NCI-H2196 treated with DMSO at 0.1 percent for 48 hours (cell line): ENCODE data around the gene GPATCH8.
"Not testable (repeated sequence)": the region's sequence is repeated elsewhere in the genome, so short reads cannot be mapped to it uniquely, and the experiment has no call there.

Source experiments
- DNase-seq: peaks from one replicate; lab custom pipeline; 2025; ENCODE audit not compliant: unreplicated experiment; lab: John Stamatoyannopoulos, UW

GPATCH8 gene

DNA sequence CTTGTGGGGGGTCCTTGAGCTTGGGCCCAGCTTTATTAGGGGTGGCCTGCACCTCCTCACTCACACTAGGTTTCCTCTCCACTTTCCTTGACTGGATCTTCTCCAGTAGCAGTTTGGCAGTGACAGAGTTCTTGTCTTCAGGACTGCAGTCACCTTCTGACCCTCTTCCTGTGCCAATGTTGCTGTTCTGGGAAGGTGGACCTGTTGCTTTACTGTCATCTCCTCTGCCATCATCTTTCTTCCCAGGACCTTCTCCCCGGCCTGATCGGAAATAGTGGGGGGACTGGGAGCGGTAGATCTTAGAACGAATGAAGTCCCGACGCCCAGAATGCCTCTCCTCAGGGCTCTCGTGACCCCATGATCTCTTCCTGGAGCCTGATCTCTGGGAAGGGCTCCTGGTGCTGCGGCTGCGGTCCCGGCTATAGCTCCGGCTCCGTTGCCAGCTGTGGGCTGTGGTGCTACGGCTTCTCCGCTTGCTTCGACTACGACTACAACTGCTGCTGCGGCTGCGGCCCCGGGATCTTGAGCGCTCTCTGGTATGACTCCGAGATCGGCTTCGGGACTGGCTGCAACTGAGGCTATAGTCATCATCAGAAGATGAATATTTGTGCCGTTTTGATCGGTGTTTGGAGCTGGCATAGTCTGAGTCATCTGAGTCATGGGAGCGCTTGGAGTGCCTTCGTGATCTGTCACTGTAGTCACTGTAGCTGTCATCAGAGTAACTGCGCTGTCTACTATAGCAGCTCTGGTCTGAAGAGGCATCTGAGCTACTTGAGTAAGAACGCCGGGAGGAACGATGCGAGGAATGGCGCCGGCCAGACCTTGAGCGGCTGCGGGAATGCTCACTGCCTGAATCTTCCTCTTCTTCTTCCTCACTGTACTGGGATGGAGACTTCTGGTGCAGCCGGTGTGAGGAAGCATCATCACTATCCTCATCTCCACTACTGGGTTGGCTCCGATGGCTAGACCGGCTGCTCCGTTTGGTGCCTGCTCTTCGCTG lies 104.2 kb downstream of the GPATCH8 start:
- DNase-seq, result no peak

DNA sequence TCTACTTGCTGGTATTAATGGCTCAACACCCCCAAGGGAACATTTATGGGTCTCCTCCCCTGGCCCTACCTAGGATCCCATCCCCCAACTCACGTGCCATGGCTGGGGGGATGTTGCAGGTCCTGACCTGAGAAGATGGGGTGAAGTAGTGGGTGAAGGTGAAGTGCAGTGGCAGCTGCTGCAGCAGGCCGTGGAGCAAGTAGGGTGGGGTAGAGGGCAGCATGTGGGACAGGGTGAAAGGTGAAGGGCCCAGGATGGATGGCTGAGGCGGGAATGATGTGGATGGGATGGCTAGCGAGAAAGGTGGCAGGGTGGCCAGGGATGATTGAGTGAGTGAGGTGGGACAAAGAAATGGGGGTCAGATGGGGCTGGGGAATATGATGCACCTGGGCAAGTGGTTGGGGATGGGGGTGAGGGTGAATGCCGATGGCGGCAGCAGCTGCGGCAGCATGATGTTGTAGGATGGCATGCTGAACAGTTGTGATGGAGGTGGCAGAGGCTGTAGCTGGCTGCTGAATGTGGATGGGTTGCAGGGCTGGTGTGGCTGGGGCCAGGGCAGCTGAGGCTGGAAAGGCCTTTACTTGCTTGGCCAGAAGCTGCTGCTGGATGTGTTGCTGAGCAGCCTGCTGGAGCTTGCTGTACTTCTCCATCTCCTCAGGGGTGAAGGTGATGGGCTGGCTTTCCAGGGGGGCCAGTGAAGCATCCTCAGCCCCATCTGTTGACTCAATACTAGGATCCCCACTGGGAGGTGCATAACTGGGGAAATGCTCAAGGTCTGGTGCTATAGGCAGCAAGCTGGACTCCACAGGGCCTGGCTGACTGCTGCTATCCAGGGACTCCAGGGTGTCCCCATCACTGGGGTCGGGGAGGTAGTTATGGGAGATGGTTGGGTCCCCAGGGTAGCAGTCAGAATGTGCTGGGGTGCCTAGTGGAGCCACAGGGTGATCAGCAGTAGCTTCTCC lies 105.4 kb downstream of the GPATCH8 start:
- no peak for DNase-seq

DNA sequence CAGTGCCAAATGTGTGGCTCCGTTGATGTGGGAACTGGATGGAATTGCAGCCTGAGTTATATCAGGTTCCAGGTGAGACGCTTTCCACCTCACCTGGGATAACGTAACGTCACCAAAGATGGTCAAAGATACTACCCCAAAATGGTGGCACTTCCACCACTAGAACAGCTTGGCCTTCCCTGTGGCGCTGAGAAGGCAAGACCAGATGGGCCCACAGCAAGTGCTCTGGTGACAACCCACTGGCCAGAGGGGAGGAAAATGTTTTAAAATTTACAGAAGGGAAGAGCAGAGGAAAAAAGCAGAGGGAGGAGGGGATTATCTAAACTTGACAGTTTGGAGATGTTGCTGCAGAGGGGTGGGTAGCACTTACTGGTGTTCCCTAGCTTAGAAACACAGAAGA lies 106.3 kb downstream of the GPATCH8 start:
- DNase-seq, result no peak

DNA sequence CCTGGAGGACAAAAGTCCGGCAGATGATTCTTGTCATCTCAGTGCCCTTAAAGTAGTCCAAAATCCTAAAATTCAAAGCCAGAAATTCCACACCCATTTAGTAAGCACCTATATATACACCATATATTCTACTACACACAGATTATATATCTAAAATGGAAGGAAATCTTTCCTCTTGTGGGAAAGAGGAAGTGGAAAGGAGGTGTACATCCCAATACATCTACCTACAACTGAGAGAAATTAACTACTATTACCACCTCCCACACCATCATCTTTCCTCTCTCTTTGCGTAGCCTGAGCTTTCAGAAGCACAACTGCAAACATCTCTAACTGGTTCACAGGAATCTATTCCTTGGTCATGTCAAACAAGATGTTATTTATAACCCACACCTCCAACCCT lies 108.4 kb downstream of the GPATCH8 start:
- DNase-seq, result no peak

DNA sequence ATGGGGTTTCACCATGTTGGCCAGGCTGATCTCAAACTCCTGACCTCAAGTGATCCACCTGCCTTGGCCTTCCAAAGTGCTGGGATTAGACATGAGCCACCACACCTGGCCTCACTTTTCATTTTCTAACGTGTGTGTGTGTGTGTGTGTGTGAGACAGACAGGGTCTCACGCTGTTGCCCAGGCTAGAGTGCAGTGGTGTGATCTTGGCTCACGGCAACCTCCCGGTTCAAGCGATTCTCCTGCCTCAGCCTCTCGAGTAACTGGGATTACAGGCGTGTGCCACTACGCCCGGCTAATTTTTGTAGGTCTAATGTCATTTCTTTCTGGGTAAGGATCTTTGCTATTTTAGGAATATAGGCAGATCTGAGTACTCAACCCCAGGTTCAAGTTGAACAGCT lies 109.1 kb downstream of the GPATCH8 start:
- not testable (repeated sequence) for DNase-seq

DNA sequence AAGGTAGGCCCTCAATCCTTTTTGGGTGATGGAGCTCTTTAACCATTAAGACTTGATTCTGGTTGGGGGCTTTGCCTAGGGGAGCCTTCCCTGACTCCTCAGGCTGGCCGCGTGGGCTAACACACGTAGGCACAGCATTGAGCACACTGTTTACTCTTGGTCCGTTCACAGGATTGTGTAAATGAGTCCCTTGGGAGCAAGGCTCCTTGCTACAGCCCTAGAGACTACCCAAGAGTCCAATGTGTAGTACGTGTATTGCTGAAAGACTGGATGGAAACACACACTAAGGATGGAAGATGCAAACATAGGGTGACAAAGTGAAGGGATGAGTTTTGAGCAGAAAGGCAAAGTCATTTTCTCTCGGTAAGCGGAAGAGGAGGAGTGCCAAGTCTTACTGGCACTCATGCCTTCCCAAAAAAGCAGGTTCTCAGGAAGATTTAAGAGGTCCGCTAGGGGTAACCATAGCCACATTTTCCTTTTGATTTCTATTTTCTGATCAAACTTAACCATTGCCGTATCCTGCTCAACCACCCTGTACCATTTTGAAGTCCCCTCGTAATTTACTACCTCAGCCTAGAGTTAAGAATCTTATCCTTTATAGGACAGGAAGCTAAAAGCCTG lies 112.8 kb downstream of the GPATCH8 start:
- DNase-seq, result no peak

DNA sequence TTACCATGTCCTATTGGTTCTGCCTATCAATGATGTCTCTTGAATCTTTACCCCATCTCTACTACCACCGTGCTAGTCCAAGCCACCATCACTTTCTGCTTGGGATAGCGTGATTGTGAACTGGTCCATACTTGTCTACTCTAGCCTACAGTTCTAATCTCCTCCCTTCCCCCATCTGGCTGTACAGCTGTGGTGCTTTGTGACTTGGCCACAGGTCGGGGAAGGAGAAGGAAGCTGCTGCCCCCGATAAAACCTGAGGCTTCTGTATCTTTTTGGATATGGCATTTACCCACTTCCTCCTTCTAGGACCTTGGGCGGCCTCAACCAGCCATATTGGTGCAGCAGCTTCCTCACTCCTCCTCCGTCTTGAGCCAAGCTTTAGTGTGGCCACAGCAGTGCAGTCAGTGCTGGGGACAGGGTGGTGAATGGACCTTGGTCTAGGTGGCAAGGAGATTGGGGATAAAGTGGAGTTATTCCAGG lies 113.4 kb downstream of the GPATCH8 start:
- no peak for DNase-seq

DNA sequence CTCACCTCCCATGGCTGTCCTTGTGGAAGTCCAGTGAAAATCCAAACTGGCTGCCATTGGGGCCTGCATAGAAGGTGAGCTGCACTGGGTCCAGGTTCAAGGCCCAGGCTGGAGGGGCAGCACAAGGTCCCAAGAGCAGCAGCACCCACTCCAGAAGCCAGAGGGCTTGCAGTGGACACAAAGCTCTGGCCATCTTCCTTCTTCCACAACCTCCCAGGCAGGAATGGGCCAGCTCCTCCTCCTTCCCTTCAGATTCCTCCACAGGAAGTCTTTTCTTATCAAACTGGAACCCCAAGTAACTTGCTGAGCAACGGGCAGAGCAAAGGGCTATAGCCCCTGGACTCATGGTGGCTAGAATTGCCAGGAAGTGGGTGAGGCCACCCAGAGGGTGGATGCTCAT lies 113.9 kb downstream of the GPATCH8 start, which contains the start of gene ITGA2B:
Gene ITGA2B (minus strand): TSS at position 369 of the 400 bp plus-strand sequence. CDS start 176 bp downstream, at position 193.
- DNase-seq, result no peak

DNA sequence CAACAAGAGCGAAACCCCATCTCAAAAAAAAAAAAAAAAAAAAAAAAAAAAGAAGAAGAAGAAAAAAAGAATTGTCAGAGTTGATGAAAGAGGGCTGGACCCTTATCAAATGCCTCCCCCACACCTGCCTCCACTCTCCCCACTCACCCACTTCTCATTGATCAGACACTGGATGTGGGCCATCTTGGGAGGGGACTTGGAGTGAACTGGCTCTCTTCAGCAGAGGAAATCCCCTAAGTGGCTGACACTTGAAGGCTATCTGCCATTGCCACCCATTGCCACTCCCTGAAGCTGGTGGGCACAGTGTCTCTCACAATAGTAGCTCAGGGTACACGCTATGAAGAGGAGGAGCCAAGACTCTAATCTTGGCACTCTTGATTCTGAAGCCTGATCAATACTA lies 115.4 kb downstream of the GPATCH8 start:
- no peak for DNase-seq

DNA sequence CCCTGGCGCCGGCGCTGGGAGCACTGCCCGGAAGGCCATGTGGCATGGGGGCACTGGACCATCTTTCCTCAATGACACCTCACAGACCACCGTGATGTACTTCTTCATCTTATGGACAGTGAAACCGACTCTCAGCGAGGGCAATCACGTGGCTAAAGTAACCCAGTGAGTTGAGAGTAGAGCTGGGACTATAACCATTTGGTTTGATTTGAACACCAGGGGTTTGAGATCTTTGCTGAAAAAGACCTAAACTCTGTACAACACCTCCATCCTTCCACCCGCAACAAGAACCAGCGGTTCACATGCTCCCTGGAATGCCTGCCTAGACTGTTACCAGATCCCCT lies 117.1 kb downstream of the GPATCH8 start:
- no peak for DNase-seq

DNA sequence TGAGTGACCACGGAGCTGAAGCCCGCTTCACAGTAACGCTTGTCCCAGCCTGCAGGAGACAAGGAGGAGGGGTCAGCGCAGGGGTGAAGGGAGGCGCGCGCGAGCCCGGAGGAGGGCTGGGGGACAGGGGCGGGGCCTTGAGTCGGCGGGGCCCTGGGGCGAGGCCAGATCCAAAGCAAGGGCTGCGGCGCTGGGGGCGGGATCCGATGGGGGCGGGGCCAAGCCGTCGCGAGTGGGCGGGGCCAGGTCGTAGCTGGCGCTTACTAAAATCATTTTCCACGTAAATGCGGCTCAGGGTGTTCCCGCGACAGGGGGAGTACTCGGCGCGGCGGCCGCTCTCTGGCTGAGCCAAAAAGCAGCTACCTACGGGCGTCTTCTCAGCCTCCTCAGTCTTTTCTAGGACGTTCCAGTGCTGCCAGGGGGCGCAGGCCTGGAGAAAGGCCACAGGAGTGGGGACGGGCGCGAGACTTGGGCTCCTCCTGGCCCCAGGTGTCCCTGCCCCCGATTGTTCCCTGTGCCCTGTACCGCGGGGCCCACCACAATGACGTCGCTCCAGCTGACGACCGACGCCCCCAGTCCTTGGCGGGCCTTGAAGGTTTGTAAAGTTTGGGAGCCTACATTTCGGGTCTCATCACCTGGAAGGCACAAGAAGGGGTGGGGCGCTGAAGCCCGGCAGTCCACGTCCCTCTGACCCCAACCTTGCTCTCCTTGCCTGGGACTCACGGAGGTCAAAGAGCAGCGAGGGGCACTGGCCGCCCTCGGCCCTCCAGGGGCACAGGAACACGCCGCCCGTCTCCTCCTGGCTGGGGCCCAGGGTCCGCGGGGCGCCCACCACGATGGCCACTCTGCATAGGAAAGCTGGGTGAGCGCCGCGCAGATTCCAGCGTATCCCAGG lies 117.7 kb downstream of the GPATCH8 start:
- DNase-seq, result peak; percentile 91

DNA sequence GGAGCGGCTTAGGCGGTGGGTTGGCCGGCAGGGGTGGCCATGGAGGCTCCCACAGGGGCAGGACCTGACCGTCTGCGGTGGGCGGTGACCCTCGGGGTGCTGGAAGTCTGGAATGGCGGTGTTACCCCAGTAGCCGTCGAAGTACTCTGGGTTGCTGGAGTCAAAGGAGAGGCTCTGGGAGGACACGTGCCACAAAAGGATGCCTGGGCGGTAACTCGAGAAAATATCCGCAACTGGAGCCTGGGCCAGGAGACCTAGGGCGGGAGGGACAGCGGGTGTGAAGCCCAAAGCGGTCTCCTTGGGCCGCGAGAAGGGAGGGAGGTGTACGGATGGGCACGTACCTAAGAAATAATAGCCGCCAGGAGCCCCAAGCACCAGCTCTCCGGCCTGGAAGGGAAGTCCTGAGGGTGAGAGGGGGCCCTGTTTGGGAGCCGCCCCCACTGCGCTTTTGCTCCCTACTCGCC lies 118.4 kb downstream of the GPATCH8 start:
- no peak for DNase-seq

DNA sequence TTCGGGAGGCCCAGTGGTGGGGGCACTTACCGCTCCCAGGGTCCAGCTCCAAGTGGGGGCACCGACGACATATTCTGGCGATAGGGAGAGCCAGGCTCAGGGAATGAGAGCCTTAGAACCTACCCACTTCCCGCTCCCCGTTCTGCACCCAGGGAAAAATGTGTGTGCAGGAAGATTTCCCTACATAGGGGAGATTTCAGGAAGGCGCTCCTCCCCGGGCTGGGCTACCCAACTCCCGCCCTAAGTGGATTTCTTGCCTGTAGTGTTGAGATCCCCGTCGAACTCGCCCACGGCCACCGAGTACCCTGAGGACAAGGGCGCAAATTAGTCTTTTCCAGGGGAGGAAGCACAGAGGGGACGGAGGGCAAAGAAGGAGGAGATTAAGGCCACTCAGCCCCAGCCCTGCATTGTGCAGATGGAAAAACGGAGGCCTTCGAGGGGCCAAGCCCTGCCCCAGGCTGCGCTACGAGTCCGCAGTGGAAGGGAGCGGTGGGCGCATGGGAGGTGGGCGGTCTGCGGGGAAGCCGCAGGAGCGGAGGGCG lies 118.9 kb downstream of the GPATCH8 start:
- DNase-seq, result no peak

DNA sequence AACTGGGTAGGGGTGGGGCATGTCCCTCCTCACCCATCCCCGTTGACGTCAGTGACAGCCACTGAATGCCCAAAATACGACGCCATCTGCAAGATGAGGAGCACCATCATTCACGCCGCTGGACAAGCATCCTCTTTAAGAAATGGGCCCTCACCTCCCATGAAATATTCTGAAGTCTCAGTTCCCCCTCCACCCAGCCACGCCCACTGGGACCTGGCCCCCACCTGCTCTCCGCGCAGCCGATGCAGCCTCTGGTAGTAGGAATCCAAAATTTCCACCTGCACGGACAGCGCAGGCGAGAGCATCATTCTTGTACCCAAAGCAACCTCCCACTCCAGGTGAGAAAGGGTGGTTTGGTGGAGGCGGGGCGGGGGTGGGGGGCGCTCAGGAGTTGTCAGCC lies 119.3 kb downstream of the GPATCH8 start:
- no peak for DNase-seq

DNA sequence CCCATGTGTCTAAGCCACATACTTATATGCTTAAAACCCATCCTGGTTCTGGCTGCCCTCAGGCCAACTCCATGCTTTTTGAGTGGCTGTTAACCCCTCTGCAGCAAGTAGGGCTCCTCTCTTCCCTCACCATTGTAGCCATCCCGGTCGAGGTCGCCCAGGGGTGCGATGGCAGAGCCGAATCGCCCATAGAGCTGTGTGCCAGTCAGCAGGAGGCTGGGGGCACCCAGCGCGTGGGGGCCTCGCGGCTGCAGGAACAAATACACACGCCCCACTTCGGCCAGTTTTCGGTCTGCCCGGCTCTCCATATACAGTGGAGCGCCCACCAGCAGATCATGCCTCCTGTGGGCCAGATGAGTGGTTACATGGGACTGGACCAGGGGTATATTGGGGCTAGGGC lies 119.8 kb downstream of the GPATCH8 start:
- DNase-seq, result no peak

DNA sequence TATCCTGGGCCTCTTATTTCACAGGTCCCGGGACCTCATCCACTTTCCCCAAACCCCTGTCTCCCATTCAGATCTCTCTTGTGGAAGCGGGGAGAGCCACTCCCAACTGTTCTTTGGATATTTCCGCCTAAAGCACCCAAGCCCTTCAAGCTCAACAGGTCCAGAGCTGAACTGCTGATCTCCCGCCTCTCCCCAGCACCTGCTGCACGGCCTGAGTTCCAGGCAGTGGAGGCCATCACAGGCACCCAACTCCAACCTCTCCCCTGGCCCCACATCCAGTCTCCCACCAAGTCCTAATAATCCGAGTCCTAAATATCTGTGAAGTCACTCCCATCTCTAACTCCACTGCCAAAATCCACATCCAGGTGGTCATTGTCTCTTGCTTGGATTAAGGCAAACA lies 120.3 kb downstream of the GPATCH8 start:
- DNase-seq, result no peak

DNA sequence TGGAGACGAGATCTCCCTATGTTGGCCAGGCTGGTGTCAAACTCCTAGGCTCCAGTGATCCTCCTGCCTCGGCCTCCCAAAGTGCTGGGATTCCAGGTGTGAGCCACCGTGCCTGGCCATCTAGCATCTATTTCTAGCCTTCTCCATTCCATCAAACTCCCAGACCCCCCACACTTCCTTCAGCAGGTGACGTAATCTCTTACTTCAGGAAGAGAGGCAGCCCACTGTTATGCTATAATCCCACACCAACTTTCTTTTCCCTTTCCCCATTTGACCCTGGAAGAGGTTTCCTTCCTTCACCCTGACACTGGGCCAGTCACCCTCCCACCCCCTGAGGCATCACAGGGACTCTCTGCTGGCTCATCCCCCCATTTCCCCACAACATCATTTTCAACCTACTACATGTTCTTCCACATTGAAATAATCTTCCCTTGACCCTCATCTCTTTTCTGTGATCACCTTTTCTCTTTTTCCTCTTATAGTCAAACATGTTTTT lies 121.3 kb downstream of the GPATCH8 start:
- no peak for DNase-seq

DNA sequence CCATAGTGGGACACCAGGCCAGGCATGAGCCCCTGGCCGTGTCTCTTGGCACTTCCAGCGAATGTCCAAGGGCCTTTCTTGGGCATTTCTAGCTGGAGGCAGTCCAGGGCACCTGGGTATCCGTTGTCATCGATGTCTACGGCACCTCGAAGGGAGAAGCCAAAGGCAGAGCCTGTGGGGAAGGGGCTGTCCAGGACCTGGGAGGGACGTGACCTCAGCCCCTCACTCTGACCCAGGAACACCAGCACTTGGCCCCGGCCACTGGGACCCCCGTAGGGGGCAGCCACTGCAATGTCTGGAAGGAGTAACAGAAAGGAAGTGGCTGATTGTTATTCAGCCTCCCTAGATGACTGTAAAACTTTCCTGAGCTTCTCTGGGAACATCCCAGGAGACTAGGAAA lies 122.4 kb downstream of the GPATCH8 start:
- DNase-seq, result no peak

DNA sequence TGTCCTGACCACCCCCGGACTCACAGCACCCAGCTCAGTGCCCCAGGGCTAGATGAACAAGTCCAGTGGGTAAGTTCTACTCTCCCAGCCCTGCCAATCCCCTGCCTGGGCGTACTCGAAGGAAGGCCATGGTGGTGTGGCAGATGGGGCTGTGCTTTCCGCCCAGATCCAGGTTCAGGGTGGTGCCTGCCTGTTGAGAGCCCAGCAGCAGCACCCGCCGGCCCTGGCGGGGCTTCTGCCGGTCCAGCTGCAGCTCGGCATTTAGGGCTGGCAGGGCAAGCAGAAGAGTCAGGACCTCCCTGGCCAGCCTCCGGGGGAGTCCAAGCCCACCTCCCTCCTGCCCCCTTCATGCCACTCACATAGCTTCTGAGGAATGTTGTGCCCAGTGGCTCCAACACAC lies 123.3 kb downstream of the GPATCH8 start:
- no peak for DNase-seq
